ENCODE data around the gene TMEM140. TPM values are rescaled to one million over a fixed set of nuclear protein-coding genes. Genes with fewer than 3 reads are reported as not detected.

TMEM140 gene
- total and polyA plus RNA-seq, 2 experiments from 2014 or later: 1.6 to 6.1 TPM

DNA sequence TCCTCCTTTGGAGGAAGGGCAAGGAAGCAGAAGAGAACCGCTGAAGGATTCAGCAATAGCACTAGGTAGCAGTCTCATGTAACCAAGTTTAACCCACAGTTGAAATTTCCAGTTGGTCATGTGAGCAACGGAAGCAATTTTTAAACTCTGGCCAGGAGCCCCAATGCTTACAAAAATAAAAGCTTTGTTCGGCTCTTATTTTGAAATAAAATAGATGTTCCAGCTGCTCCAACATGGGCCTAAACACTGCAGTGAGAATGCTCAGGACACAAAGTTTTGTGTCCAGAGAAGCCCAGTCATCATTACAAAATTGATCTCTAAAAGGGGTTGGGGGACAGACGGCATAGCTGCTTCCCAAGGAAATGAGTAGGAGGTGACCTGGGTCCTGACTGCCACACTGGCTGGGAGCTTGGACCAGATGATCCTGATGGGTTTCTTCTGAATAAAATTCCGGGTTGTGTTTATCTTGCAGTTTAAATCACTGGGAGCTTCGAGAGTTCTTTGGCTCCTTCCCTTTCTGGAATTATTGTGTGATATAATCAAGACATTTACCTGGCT lies 452 bp upstream of the TMEM140 start:
- Histone ChIP-seq H2AFZ (peak overlapping the region; percentile 89), H3K4me3 (peak overlapping the region; percentile 62), H3K36me3 (ENCODE audit: low read depth) (no peaks in the 10 kb centered on the region), H3F3A (ENCODE audit: insufficient read depth) (no peaks in the 10 kb centered on the region), H3K79me2 (ENCODE audit: insufficient read depth) (no peaks in the 10 kb centered on the region), H3K27ac (peak overlapping the region; percentile 53), H3K4me1 (ENCODE audit: insufficient read depth) (0 out of 2 replicates have a peak, but pooled peaks cover 4% of the 10 kb centered on the region), H4K20me1 (ENCODE audit: insufficient read depth) (no peaks in the 10 kb centered on the region), H3K9ac (peak overlapping the region; percentile 74), H3K27me3 (replicated peaks; ENCODE audit: insufficient read depth) (no peaks in the 10 kb centered on the region), H3K4me2 (ENCODE audit: unreplicated experiment) (peak overlapping the region; percentile 86), H3K9me3 (ENCODE audit: low read depth) (no peaks in the 10 kb centered on the region), H3K9me2 (ENCODE audit: insufficient read depth) (no peaks in the 10 kb centered on the region)
- 31 to 34% methylated on average over 6 of the region's 6 CpGs for WGBS, 2 experiments (ENCODE audit: low coverage in 1 of 2, low lambda C conversion rate in 2 of 2, missing lambda C conversion rate in 2 of 2)
- in situ Hi-C loops (cut with MboI): no loop called here
- peak; percentile 46 for DNase-seq
- TF ChIP-seq EZH2 (IDR thresholded peaks at IDR 0.05; ENCODE audit: insufficient read depth, poor library complexity, severe bottlenecking) (no peak), EZH2phosphoT487 (IDR thresholded peaks at IDR 0.05; ENCODE audit: insufficient read depth, low read depth) (no peak)

DNA sequence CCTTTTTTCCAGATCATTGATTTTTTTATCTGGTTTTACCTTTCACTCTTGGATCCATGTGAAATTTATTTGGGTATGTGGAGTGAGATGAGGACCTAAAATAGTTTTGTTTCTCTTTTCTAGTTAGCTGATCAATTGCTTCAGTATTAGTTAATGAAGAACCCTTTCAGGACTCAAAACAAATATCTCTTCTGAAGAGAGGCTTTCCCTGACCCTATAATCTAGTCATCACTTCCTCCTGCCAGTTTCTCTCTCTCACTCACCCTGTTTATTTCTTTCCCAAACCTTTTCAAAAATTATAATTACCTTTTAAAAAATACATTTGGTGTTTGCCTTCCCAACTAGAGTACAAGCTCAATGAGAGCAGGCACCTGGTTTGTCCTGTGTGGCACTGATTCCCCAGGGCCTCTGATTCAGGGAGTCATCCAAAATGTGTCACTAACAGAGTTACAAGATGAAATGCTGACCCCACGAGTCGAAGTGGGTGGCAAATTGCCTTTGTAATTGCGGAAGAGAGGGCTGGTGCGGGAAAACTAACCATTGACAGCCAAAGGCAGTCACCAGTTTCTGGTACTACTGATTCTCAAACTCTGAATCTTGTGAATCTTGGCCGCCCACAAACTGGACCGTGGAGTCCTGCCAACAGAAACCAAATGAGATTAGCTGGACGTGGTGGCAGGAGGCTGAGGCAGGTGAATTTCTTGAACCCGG lies 2.4 kb downstream of the TMEM140 start:
- WGBS, 2 experiments (ENCODE audit: low coverage in 1 of 2, low lambda C conversion rate in 2 of 2, missing lambda C conversion rate in 2 of 2): 57 to 68% methylated on average over 8 of the region's 8 CpGs
- 0 out of 2 replicates have a peak, but pooled peaks cover 4% of the 10 kb centered on the region for H3K4me1 ChIP-seq (ENCODE audit: insufficient read depth)
- no peak overlapping the region for H2AFZ ChIP-seq
- no peaks in the 10 kb centered on the region for H3F3A ChIP-seq (ENCODE audit: insufficient read depth)
- in situ Hi-C loops (cut with MboI): no loop called here
- H3K79me2 ChIP-seq (ENCODE audit: insufficient read depth): no peaks in the 10 kb centered on the region
- TF ChIP-seq EZH2 (IDR thresholded peaks at IDR 0.05; ENCODE audit: insufficient read depth, poor library complexity, severe bottlenecking) (no peak), EZH2phosphoT487 (IDR thresholded peaks at IDR 0.05; ENCODE audit: insufficient read depth, low read depth) (no peak)
- no peaks in the 10 kb centered on the region for H3K27me3 ChIP-seq (replicated peaks; ENCODE audit: insufficient read depth)
- DNase-seq: no peak
- no peaks in the 10 kb centered on the region for H3K36me3 ChIP-seq (ENCODE audit: low read depth)
- no peak overlapping the region for H3K27ac ChIP-seq
- no peak overlapping the region for H3K4me2 ChIP-seq (ENCODE audit: unreplicated experiment)
- H3K9ac ChIP-seq: no peak overlapping the region
- no peaks in the 10 kb centered on the region for H3K9me2 ChIP-seq (ENCODE audit: insufficient read depth)
- no peaks in the 10 kb centered on the region for H4K20me1 ChIP-seq (ENCODE audit: insufficient read depth)
- H3K4me3 ChIP-seq: no peak overlapping the region
- H3K9me3 ChIP-seq (ENCODE audit: low read depth): no peaks in the 10 kb centered on the region

DNA sequence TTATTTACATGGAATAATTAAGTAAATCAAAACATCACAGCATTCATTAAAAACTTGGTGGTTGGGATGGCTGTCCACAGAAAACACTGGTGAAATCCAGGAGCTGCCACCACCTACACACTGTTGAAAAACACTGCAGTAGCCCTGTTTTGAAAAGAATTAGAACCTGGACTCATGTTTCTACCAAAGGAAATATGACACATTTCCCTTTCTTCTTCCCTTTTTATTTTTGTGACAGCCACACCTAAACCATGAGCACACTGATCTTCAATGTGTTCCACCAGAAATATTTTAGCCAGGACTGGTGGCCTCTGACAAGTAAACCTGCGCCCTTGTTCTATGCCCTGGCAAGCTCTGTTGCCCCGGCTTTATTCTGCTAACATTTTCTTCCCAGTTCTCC lies 3.3 kb downstream of the TMEM140 start:
- WGBS, 2 experiments (ENCODE audit: low coverage in 1 of 2, low lambda C conversion rate in 2 of 2, missing lambda C conversion rate in 2 of 2): 61 to 69% methylated on average over 2 of the region's 2 CpGs
- Histone ChIP-seq H3K4me3 (no peak overlapping the region), H3K4me2 (ENCODE audit: unreplicated experiment) (no peak overlapping the region), H3K9me3 (ENCODE audit: low read depth) (no peaks in the 10 kb centered on the region), H3K27me3 (replicated peaks; ENCODE audit: insufficient read depth) (no peaks in the 10 kb centered on the region), H3K9ac (no peak overlapping the region), H3K27ac (no peak overlapping the region), H2AFZ (no peak overlapping the region), H3K79me2 (ENCODE audit: insufficient read depth) (no peaks in the 10 kb centered on the region), H3F3A (ENCODE audit: insufficient read depth) (no peaks in the 10 kb centered on the region), H3K36me3 (ENCODE audit: low read depth) (no peaks in the 10 kb centered on the region), H3K4me1 (ENCODE audit: insufficient read depth) (0 out of 2 replicates have a peak, but pooled peaks cover 4% of the 10 kb centered on the region), H3K9me2 (ENCODE audit: insufficient read depth) (no peaks in the 10 kb centered on the region), H4K20me1 (ENCODE audit: insufficient read depth) (no peaks in the 10 kb centered on the region)
- in situ Hi-C loops (cut with MboI): no loop called here
- no peak for DNase-seq
- TF ChIP-seq EZH2phosphoT487 (IDR thresholded peaks at IDR 0.05; ENCODE audit: insufficient read depth, low read depth) (no peak), EZH2 (IDR thresholded peaks at IDR 0.05; ENCODE audit: insufficient read depth, poor library complexity, severe bottlenecking) (no peak)

DNA sequence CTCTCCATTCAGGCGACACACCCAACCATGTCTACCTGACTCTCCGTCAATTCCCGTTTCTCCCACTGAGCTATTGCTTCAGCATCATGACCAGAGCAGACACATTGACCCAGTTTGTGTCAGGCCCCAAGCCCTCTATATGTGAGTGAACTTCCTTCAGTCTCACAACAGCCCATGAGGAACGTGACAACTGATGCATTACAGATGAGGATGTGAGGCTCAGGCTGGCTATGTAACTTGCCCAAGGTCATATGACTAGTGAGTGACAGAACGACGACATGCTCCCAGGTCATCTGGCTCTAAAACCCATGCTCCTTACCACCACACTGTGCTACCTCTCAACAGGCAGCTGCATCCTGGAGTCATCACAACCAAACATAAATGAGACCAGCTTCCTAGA lies 3.7 kb downstream of the TMEM140 start:
- TF ChIP-seq EZH2phosphoT487 (IDR thresholded peaks at IDR 0.05; ENCODE audit: insufficient read depth, low read depth) (no peak), EZH2 (IDR thresholded peaks at IDR 0.05; ENCODE audit: insufficient read depth, poor library complexity, severe bottlenecking) (no peak)
- Histone ChIP-seq H3K79me2 (ENCODE audit: insufficient read depth) (no peaks in the 10 kb centered on the region), H3K4me2 (ENCODE audit: unreplicated experiment) (no peak overlapping the region), H3K9me2 (ENCODE audit: insufficient read depth) (no peaks in the 10 kb centered on the region), H3K27ac (no peak overlapping the region), H3K4me1 (ENCODE audit: insufficient read depth) (0 out of 2 replicates have a peak, but pooled peaks cover 4% of the 10 kb centered on the region), H3F3A (ENCODE audit: insufficient read depth) (no peaks in the 10 kb centered on the region), H4K20me1 (ENCODE audit: insufficient read depth) (no peaks in the 10 kb centered on the region), H2AFZ (no peak overlapping the region), H3K9me3 (ENCODE audit: low read depth) (no peaks in the 10 kb centered on the region), H3K36me3 (ENCODE audit: low read depth) (no peaks in the 10 kb centered on the region), H3K27me3 (replicated peaks; ENCODE audit: insufficient read depth) (no peaks in the 10 kb centered on the region), H3K4me3 (no peak overlapping the region), H3K9ac (no peak overlapping the region)
- WGBS, 2 experiments (ENCODE audit: low coverage in 1 of 2, low lambda C conversion rate in 2 of 2, missing lambda C conversion rate in 2 of 2): 82 to 87% methylated on average over 6 of the region's 6 CpGs
- no peak for DNase-seq
- in situ Hi-C loops (cut with MboI): no loop called here

Data from GM23248 (cell line).